RCC 7860 (cell line): ENCODE data around the gene EPS8L3.
"Not testable (repeated sequence)": the region's sequence is repeated elsewhere in the genome, so short reads cannot be mapped to it uniquely, and the experiment has no call there.

Source experiments
- DNase-seq: peaks from one replicate; pipeline ENCODE4 v3.0.0-alpha.2; 2015; ENCODE audit warnings: low spot score
- FAIRE-seq: peaks from 2 replicates; lab custom pipeline; 2012; peaks lifted over from hg19 to GRCh38; lab: Jason Lieb, UNC

EPS8L3 gene

GRCh38 chr1:109765896-109766615 is 2.3 kb upstream of the EPS8L3 start:
- DNase-seq: no peak
- FAIRE-seq: no peak

DNA sequence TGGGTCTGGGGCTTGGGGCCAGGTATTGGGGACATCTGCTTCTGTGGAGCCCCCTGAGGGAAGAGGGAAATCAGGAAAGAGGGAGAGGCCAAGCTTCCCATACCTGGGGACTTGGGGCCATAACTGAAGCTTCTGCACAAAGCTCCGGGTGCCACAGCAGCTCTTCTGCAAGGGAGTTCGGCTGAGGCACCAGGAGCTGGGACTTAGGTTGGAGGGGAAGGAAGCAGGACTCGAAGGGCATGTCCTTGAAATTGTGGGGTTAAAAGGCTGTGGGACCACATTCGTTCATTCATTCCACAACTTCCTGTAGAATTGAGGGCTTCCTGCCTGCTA is 1.7 kb upstream of the EPS8L3 start:
- DNase-seq (no peak), FAIRE-seq (no peak)

- no peak for FAIRE-seq
- DNase-seq: no peak
These were observed 1.1 kb upstream of the EPS8L3 start for GRCh38 chr1:109764561-109765482.

DNA sequence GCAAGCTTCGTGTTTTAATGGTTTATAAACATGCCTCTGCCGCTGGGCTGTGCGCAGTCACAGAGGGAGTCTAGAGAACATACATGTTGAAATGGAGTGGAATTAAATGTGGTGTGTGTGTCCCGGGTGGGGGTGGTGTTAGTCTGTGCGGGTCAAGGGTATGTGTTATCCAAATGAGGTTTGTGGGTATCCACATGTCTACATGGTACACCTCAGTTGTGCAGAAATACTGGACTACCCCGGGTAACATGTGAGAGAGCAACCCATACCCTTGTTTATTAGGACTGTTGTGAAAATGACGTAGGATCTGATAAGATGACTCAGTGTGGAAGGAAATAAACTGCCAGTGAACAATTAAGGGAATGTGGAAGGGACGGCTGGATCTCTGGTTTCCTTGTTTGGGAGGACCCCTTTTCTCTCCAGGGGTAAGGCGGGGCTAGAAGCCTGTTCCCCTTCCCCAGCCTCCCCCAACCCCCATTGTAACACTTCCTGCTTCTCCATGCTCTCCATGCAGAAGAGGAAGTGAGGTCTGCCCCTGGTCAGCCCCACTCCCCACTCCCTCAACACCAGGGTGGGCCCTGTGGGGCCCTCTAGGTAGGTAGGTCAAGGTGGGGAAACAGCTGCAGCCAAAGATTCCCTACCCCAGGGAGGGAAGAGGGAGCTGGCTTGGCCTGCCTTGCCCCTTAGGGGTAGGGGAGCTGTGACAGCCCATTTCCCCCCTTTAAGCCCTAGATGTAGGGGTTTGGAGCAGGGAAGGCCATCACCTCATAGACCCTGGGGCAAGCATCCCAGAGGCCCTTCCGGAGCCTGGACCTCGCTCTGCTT is 690 bp downstream of the EPS8L3 start:
- no peak for FAIRE-seq
- no peak for DNase-seq

DNA sequence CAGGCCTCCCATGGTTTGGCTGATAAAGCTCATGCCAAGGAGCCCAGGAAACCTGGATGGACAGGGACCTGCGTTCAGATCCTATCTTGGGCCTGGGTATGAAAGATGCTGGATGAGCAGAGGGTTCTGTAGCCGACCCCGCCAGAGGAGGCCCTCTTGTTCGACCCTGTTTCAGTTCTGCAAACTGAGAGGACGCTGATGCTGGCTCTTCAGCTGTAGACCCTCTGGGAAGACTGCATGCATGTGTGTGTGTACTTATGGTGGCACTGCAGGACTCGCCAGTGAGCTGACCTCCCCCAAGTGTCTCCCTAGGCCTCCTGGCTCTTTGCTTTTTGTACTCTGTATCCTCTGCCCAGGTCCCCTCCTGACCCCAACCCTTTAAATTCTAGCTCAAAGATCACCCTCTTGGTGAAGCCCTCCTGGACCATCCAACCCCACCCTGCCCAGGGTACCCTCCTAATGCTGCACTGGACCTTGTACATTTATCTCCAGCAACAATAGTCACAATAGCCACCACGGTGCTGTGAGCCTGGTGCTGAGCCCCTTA is 1.6 kb downstream of the EPS8L3 start:
- FAIRE-seq: no peak
- DNase-seq: no peak

DNA sequence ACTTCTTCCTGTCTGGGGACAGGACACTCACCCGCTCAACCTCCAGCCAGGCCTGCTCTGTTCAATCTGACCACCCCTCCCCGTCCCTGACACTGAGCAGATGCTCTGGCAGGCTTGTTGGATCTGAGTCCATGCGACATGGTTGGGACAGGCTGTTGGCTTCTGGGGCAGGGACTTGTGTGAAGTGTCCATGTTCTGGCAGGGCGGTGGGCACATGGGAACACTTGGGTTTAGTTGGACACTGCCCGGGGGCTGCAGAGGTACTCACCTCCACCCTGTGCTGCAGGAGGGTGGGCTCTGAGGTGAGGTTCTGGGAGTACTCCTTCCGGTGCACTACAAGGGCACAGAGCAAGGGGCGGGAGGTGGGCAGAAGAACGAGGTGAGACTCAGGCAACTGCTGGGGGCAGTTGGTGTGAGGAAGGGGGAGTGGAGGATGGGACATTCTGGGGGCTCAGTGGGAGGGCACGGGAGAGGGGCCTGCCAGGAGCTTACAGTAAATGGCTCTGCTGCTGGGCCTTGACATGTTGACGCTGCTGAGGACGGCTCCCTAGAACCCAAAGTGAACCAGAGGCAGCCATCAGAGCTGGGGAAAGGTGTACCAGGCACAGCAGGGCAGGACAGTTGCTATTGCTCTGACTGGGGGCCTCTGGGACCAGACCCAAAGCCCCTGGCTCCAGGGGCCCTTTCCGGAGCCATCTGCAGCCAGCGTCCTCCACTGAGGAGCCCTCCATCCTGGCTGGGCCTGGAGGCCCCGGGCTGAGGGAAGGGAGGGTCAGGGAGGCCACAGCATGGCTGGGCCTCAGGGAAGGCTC is 2.3 kb downstream of the EPS8L3 start:
- DNase-seq: no peak
- FAIRE-seq: no peak

- no peak for DNase-seq
- no peak for FAIRE-seq
These were observed 3.0 kb downstream of the EPS8L3 start for GRCh38 chr1:109760581-109761226.

GRCh38 chr1:109759513-109760334 is 4.0 kb downstream of the EPS8L3 start:
- FAIRE-seq: no peak
- no peak for DNase-seq

DNA sequence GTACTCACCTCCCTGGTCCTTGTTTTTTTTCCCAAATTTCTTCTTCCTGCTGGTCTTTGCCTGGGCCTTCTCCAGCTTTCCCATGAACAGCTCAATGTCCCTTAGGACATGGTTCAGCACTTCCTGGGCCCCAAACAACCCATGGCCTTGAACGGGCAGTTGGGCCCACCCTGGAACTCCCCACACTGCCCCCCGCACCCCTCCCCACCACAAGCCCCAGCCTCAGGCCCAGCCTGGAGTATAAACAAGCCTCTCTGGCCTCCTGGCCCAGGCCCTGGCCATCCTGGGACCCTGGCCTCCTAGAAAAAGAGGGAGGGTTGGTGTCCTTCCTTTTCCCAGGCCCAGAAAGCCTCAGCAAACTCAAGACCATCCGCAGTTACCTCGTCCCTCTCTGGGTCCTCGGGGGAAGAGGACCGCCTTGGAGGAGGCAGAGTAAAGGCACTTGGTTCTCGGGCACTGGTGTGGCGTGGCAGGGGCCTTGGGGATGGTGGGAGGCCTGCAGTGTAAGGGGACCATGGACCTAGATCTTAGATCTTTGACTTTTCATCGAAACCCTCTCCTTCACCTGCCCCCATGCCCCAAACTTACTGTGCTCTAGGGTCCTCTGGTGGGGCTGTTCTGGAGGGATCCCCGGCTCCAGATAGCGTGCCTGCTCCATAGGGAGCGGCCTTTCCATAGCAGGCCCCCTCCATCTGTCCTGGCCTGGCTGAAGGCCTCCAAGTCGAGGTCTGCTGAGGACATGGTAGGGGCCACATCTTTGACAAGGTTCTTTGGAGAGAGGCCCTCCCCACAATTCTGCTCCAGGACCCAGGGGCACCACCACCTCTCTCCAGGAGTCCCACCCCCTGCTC is 5.6 kb downstream of the EPS8L3 start:
- DNase-seq: no peak
- FAIRE-seq: no peak

- DNase-seq (no peak), FAIRE-seq (no peak)
These were observed 6.7 kb downstream of the EPS8L3 start for GRCh38 chr1:109756848-109757521.

- not testable (repeated sequence) for DNase-seq, FAIRE-seq
These were observed 7.4 kb downstream of the EPS8L3 start for GRCh38 chr1:109756325-109756724.

- DNase-seq: no peak
- FAIRE-seq: no peak
These were observed 9.0 kb downstream of the EPS8L3 start for GRCh38 chr1:109754738-109755137.

DNA sequence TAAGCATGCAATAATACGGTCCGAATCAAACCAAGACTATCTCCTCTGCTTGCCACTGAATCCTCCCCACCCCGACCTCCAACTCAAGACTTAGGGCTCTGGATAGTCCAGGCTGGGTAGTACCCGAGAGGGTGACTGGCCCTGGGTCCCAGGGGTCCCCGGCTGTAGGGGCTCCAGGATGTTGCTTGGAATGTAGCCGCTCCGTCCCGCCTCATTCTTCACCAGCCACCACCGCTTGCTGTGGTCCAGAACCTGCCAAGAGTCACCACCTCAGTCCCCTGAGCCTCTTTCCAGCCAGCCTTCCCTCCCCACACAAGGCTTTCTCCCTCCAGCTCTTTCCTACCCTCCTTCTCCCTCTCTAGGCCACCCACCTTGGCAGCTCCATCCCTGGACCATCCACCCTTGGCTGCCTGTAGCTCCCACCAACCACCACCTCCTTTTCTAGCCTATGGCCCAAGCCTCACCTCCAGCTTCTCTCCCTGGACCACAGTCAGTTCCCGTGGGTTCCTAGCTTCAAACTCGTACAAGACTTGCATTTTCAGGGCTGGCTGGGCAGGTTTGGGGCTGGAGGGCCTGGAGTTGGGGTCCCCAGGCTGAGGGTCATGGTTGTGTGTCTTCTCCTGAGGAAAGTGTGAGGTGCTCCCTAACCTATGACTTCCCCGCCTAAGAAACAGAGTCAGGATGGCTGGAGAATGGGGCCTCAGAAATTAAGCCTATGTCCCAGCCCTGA is 12.0 kb downstream of the EPS8L3 start:
- FAIRE-seq (no peak), DNase-seq (no peak)

DNA sequence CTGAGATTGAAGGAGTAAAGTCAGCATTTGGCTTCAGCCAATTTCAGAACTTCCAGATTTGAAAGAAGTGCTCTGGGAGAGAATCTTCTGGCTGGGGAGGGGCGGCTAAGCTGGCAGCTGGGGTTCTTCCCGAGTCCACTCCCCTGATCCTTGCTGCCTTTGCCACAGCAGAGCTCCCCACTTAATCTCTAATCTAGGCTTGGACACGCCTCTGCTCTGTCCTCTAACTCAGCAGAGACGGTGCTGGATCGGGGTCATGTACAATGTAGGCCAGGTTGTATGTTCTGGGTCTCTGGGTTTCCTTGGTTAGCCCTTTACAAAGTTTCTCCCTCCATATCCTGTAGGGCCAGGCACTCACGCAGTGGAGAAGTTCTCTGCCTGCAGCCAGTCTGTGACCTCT is 12.8 kb downstream of the EPS8L3 start:
- FAIRE-seq (no peak), DNase-seq (no peak)

DNA sequence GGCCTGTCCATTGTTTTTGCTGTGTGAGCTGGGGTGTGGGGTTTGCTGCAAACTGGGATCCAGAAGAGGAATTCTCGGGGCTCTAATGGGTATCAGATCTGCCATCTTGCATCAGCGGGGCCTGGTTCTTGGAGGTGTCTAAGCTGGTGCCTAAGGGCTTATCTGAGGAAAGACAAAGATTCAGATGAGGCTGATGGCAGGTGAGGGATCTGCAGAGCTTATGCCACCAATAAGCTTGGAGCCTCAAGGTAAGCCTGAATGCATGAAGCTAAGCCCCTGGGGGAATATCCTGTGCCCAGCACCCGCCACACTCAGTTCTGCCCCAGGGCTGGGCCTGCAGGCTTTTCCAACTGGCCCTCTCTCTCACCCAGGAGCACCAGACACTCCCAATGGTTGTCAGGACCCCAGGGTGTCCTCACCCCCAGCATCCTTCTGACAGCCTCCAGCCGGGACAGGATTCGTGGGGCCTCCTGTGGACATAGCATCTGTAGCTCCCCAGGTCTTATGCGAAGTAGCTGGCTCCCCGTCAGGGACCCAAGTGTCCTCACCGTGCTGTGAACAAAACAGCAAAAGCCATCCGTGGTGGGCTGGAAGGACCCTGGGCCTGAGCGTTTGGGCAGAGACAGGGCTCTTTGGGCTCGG is 13.4 kb downstream of the EPS8L3 start:
- FAIRE-seq (no peak), DNase-seq (no peak)

- no peak for FAIRE-seq
- DNase-seq: no peak
These were observed 14.5 kb downstream of the EPS8L3 start for GRCh38 chr1:109749221-109749620.
